Measurements from ENCODE around the gene UQCRC1.
A peak's percentile ranks its signal among the peaks of the same experiment; 100 is the strongest.

Gene UQCRC1

DNA sequence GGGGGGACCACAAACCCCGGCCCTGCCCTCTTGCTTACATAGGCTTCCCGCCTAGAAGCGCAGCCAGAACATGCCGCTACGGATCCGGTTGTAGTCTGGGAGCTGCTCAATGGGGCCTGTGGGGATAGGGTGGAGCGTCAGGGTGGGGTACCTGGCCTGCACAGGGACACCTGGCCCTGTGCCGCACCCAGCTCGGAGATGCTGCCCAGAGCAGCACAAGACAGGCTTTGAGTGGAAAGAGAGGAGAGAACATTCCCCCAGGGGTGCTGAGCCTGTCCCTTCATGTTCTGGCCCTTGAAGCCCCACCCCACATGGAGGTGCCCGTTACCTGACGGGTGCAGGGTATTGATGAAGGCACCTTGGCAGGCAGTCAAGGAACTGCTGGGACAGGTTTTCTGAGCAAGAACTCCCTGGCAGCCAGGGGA, 10.4 kb downstream of the UQCRC1 start:
- DNase-seq (ENCODE audit: low read depth, low spot score): no peak

- peak; percentile 99 for DNase-seq (ENCODE audit: low read depth, low spot score)
Observed at GRCh38 chr3:48598323-48599076, 10.9 kb downstream of the UQCRC1 start.

- DNase-seq (ENCODE audit: low read depth, low spot score): no peak
Observed at GRCh38 chr3:48597408-48597800, 12.0 kb downstream of the UQCRC1 start.

GRCh38 chr3:48596676-48597407, 12.6 kb downstream of the UQCRC1 start:
- no peak for DNase-seq (ENCODE audit: low read depth, low spot score)

DNA sequence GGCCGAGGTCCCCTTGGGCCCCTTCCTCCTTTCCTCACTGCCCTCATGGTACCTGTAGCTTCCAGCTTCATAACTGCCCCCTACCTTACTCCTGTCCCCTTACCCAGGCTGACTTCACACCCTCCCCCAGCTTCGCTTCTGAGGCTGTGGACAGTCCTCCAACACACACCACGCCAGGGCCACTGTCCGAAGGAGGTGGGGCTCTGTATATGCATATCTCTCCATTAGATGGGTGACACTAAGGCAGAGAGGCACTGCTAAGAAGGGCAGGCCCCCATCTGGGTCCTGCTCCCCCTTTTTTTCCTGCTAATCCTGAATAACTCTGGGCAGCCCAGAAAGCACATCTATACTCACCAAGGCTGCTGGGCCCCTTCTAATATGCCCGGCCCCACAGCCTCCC, 13.3 kb downstream of the UQCRC1 start:
- DNase-seq (ENCODE audit: low read depth, low spot score): no peak

DNA sequence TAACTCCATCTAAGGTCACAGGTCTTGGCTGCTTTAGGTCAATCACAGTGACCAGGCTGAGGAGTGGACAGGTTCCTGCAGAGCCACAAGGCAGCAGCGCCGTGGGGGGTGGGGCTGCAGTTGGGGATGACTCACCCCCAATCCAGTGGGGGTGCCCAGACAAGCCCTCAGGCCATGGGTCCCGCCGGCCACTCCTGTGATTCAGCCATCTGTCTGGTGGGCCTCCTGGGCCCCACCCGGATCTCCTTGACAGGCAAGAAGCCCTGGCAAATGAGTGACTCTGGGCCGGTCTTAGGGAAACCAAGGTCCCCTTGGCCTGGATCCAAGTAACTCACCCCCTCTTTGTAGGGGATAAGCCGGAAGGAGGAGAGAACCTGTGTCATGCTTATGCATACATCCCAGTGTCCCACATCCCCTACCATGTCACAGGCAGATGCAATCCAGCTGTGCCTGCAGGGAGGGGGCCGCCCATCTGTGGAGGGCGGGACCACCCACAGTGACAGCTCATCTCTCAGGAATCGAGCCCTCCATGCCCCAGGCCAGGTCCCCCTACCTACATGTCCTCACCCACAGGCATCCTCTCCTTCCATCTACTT, 13.8 kb downstream of the UQCRC1 start:
- peak; percentile 95 for DNase-seq (ENCODE audit: low read depth, low spot score)

DNA sequence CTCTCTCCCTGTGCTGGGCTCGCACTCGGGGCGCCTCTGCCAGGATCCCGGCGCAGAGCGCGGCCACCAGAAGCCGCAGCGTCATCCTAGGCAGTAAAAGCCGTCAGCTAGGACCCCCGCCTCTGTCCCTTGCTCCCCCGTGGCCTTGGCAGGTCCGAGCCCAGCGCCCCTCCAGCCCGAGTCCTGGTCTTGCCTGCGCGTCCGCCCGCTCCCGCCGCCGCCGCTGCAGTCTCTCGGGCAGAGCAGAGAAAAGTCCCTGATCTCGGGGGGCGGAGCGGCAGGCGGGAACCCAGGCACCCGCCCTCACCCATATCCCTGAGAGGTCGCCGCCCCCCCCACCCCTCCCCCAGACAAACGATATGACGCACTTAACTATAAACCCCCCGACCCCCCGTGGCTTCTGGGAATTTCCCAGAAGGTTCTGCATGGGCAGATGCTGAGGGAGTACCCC, 14.3 kb downstream of the UQCRC1 start, which contains the start of gene COL7A1:
Gene COL7A1, minus strand, starts transcription at position 255 of the 451 bp plus-strand sequence. Its CDS starts 170 bp downstream, at position 85.
- no peak for DNase-seq (ENCODE audit: low read depth, low spot score)

GRCh38 chr3:48594417-48595049, 14.9 kb downstream of the UQCRC1 start:
- no peak for DNase-seq (ENCODE audit: low read depth, low spot score)

- DNase-seq (ENCODE audit: low read depth, low spot score): no peak
Observed at GRCh38 chr3:48593337-48593736, 16.1 kb downstream of the UQCRC1 start.

DNA sequence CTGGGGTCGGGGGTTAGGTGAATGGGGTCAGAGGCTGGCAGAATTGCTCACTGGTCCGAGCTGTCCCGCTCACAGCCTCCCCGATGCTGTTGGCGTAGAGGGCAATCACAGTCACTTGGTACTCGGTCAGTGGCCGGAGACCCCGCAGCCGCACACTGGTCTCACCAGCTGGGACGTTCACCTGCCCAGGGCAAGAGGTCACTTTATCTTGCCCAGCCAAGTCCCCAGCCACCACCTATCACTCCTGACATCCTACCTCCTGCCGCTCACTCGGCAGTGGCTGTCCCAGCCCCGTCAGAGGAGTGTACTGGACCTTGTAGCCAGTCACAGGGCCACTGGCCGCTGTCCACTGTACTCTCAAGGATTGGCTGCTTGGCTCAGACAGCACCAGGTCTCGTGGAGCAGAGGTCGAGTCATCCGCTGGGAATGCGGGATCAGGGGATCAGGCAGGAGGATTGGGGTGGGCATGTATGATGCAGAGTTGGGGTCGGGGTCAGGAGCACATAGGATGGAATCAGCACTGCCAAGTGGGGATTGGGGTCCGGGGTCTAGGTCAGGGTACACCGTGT, 16.8 kb downstream of the UQCRC1 start:
- no peak for DNase-seq (ENCODE audit: low read depth, low spot score)

DNA sequence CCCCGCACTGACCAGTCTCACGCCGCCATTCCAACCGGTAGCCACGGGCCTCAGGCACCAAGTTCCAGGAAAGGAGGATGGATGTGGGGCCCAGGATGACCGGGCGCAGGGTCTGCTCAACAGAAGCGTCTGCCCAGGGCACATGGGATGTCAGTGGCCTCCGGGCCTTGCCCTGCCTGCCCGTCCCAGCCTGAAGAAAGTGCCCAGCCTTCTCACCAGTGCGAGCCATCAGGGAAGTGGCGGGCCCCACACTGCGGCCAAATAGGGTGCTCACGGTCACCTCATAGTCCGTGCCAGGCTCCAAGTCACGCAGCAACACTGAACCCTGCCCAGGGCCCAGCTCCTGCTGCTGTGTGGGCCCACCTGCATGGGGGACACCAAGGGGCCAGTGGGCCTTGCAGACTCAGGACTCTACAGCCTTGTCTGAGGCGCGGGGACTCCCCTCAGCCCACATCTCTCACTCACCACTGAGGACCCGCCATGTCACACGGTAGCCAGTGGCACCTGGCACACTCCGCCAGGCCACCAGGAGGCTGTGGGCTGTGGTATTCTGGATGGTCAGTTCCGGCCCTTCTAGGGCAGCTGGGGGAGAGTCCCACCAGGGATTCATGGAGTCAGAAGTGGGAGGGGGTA, 17.4 kb downstream of the UQCRC1 start:
- no peak for DNase-seq (ENCODE audit: low read depth, low spot score)

GRCh38 chr3:48591436-48591835, 18.0 kb downstream of the UQCRC1 start:
- no peak for DNase-seq (ENCODE audit: low read depth, low spot score)

DNA sequence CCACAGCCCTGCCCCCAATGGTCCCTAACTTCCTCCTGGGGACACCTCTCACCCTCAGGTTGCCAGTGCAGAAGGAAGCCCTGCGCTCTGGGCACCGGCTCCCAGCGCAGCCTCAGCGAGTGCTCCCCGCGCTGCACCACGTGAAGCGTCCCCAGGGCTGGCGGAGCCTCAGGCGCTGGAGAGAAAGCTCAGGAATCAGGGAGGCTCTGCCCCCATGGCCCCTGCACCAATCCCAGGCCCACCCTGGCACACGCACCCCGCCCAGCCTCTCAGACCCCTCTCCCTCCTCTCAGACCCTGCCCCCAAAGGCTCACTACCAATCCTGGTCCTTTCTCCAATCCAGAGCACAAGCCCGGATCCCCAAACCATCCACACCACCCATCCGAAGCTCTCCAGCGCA, 21.2 kb downstream of the UQCRC1 start:
- DNase-seq (ENCODE audit: low read depth, low spot score): no peak

DNA sequence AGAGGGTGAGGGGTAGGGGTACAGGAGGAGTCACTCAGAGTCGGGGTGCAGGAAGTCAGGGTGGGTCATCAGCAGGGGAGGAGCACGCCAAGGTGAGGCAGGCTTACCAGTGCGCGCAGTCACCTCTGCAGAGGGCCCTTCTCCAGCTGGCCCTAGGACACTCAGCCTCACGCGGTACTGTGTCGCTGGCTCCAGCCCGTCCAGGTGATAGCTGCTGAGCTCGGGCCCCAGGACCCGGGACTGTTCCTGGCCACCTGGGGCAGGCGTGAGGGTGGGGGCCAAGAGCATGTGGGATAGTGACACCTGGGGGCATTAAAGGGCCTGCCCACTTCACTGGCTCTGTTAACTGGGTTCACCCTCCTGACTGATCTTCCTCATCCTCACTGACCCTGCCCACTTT, 21.8 kb downstream of the UQCRC1 start:
- DNase-seq (ENCODE audit: low read depth, low spot score): no peak

DNA sequence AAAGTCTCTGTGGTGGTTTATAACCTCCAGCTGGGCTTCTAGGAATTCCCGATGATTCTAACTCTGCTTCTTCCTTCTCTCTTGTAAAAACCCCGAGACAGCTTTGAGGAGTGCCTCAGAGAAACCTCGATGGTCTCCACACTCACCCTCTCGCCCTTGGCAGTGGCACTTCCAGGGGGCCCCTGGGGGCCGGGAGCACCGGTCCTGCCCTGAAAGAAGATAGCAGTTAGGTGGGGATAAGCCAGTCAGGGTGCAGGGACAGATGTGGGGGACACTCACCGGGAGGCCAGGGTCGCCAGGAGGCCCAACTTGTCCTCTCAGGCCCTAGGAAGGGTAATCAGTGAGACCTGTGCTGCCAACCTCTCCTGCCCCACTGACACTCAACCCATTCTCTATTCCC, 24.0 kb downstream of the UQCRC1 start:
- no peak for DNase-seq (ENCODE audit: low read depth, low spot score)

GRCh38 chr3:48584836-48585235, 24.6 kb downstream of the UQCRC1 start:
- DNase-seq (ENCODE audit: low read depth, low spot score): no peak

GRCh38 chr3:48581621-48582481, 27.6 kb downstream of the UQCRC1 start:
- DNase-seq (ENCODE audit: low read depth, low spot score): no peak

DNA sequence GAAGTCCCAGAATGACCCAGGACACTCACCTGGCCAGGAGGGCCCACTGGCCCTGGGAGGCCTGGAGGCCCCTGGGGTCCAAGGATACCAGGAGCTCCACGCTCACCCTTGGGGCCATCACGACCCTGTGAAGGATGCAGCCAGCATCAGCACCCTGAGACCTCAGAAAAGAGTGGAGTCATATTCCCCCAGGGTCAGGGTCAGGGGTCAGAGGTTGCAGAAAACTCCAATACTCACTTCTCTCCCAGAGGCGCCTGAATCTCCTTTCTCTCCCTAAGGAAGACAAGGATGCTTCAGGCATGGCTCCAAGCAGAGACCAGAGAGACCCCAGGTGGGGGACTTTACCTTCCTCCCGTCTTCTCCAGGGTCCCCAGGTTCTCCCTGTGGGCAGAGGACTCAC, 32.8 kb downstream of the UQCRC1 start:
- DNase-seq (ENCODE audit: low read depth, low spot score): no peak

DNA sequence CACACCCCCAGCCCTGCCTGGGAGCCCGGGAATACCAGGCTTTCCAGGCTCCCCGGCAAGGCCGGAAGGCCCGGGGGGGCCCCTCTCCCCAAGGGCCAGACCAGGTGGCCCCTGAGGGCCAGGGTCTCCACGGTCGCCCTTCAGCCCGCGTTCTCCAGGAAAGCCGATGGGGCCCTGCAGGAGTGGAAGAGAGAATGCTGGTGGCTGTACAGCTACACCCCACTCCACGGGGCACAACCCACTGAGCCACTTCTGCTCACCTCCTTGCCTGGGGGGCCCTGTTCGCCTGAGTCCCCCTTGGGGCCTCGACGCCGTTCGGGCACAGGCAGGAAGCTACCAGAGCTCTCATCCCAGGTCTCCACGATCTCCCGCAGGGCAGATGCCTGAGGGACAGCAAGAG, 34.1 kb downstream of the UQCRC1 start:
- DNase-seq (ENCODE audit: low read depth, low spot score): no peak

GRCh38 chr3:48573973-48574585, 35.4 kb downstream of the UQCRC1 start:
- DNase-seq (ENCODE audit: low read depth, low spot score): no peak

Measured in smooth muscle cell of the brain vasculature (primary cell).